Activated naive CD4-positive, alpha-beta T cell treated with anti-CD3 and anti-CD28 coated beads, Interleukin-2, amount 10 ng/mL, durations not matched to agents 7 days and 5 days (primary cell): ENCODE results near the gene INPP5F.

Experiments used
- CTCF ChIA-PET: fragments of 350-600 bp; sonication (Branson Sonifier 250); formaldehyde crosslinking; loops from one replicate; lab custom pipeline; 2021; ENCODE audit warnings: antibody characterized with exemption; lab: Charles Lee
- DNase-seq: peaks from one replicate; pipeline ENCODE4 v3.0.0-alpha.2; 2020
- H3K27ac Mint-ChIP-seq: one replicate; pipeline ENCODE4 v1.8.0; 2021; ENCODE audit warnings: mild to moderate bottlenecking, moderate library complexity, mixed read lengths
- H3K27me3 Mint-ChIP-seq: one replicate; pipeline ENCODE4 v1.8.0; 2021; ENCODE audit warnings: mild to moderate bottlenecking, mixed read lengths
- H3K36me3 Mint-ChIP-seq: one replicate; pipeline ENCODE4 v1.8.0; 2021; ENCODE audit warnings: mixed read lengths
- H3K4me1 Mint-ChIP-seq: one replicate; pipeline ENCODE4 v1.8.0; 2021; ENCODE audit warnings: mixed read lengths
- H3K4me3 Mint-ChIP-seq: one replicate; pipeline ENCODE4 v1.8.0; 2021; ENCODE audit warnings: mild to moderate bottlenecking, moderate library complexity, mixed read lengths
- H3K9me3 Mint-ChIP-seq: one replicate; pipeline ENCODE4 v1.8.0; 2021; ENCODE audit warnings: mixed read lengths

Gene INPP5F

DNA sequence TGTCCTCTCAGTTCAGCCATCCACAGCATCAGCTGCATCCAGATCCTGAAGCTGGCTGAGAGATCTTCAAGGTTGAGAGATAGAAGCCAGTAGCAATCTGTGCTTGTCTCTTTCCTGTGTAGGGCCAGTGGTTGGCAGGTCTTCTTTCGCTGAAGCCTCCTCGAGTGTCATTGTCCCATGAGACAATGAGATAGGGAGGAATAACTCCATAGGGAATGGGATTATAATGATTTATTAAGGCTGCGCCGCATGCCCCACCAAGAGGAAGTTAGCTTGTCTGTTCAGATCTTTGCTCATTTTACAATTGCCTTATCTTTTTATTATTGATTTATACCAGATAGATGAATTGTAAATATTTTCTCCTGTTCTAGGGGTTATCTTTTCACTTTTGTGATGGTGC lies 85.3 kb downstream of the INPP5F start:
- DNase-seq = no peak
- peaks cover 3% of the 10 kb centered on the region for H3K4me1 Mint-ChIP-seq
- peaks cover 2% of the 10 kb centered on the region for H3K36me3 Mint-ChIP-seq
- H3K9me3 Mint-ChIP-seq = no peaks in the 10 kb centered on the region
- H3K4me3 Mint-ChIP-seq = no peak overlapping the region
- H3K27ac Mint-ChIP-seq = no peak overlapping the region
- CTCF ChIA-PET = interaction anchor here (0.9 kb wide), 1 partner anchor 128 kb away, joined by 4 read pairs; no protein-coding TSS in a partner anchor
- no peaks in the 10 kb centered on the region for H3K27me3 Mint-ChIP-seq

GRCh38 chr10:119812684-119813083 lies 86.8 kb downstream of the INPP5F start:
- no peak overlapping the region for H3K27ac Mint-ChIP-seq
- peaks cover 3% of the 10 kb centered on the region for H3K4me1 Mint-ChIP-seq
- H3K36me3 Mint-ChIP-seq = peaks cover 3% of the 10 kb centered on the region
- CTCF ChIA-PET = no interaction called here
- no peak overlapping the region for H3K4me3 Mint-ChIP-seq
- H3K27me3 Mint-ChIP-seq = no peaks in the 10 kb centered on the region
- no peak for DNase-seq
- H3K9me3 Mint-ChIP-seq = no peaks in the 10 kb centered on the region

DNA sequence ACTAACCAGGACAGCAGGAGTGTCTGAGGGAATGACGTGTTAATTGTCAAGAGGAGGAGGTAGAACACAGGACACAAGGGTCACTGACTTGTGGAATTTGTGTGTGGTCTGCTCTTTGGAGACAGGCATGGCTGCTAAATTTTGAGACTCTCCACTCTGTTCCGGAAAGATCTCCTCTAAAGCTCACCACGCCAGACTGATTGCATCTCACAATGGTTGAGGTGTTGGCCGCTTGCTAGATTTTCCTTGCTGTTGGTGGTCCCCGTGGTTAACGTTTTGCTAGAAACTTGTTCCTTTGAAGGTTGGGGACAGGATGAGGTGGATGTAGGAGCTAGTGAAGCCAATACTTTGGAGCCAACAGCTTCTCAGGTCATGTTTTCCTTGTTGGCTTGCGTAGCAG lies 89.8 kb downstream of the INPP5F start:
- H3K27ac Mint-ChIP-seq = no peak overlapping the region

DNA sequence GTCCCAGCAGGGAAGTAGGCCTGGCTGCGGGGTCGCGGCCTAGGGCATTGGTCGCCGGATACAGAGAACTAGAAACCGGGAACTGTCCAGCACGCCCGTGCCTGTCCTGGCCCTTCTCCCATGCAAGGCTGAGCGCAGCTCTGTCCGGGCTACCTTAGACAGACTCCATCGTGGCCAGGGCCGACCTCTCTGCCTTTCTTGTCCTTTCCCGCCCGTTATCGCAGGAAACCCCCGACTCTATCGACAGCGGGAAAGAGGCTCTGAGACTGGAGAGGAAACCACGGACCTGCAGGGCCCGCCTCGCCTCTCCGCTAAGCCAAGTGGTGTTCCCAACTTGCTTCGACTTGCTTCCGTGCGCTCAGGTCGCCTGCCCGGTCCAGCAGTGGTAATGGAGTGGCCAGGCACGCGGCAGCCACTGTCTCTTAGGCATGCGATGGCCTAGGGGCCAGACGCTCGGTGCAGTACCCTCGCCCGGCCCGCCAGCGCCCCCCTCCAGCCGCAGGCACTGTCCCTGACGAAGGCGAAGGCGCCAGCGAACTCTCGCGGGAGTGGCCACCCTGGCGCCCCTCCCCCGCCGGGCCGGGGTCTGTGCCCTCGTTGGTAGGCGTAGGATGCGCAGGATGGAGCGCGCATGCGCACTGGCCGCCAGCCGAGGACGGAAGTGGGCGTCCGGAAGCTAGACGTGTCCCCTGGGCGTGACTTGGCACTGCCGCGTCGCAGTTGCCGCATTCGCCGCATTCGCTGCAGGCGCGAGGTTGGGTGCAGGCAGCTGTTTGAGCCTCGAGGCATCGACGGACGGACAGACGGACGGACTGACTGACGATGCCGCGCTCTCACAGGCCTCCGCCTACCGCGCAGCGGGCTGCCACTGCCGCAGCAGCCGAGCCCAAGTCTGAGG lies 92.4 kb downstream of the INPP5F start:
- Mint-ChIP-seq H3K27ac (no peak overlapping the region), H3K36me3 (peaks cover 6% of the 10 kb centered on the region), H3K27me3 (no peaks in the 10 kb centered on the region), H3K4me3 (no peak overlapping the region), H3K4me1 (no peaks in the 10 kb centered on the region), H3K9me3 (no peaks in the 10 kb centered on the region)
- DNase-seq = peak; percentile 27
- CTCF ChIA-PET = no interaction called here

More for the DNA sequence above, 89.8 kb downstream of the INPP5F start:
- peaks cover 6% of the 10 kb centered on the region for H3K36me3 Mint-ChIP-seq
- H3K9me3 Mint-ChIP-seq = no peaks in the 10 kb centered on the region
- CTCF ChIA-PET = interaction anchor here (0.7 kb wide), 1 partner anchor 49 kb away, joined by 3 read pairs; no protein-coding TSS in a partner anchor
- no peak for DNase-seq
- no peaks in the 10 kb centered on the region for H3K27me3 Mint-ChIP-seq
- no peaks in the 10 kb centered on the region for H3K4me1 Mint-ChIP-seq
- no peak overlapping the region for H3K4me3 Mint-ChIP-seq

GRCh38 chr10:119818889-119819270 lies 93.0 kb downstream of the INPP5F start:
- DNase-seq = no peak
- Mint-ChIP-seq H3K36me3 (peaks cover 4% of the 10 kb centered on the region), H3K4me1 (no peaks in the 10 kb centered on the region), H3K27ac (no peak overlapping the region), H3K27me3 (no peaks in the 10 kb centered on the region), H3K4me3 (no peak overlapping the region), H3K9me3 (no peaks in the 10 kb centered on the region)
- CTCF ChIA-PET = no interaction called here

DNA sequence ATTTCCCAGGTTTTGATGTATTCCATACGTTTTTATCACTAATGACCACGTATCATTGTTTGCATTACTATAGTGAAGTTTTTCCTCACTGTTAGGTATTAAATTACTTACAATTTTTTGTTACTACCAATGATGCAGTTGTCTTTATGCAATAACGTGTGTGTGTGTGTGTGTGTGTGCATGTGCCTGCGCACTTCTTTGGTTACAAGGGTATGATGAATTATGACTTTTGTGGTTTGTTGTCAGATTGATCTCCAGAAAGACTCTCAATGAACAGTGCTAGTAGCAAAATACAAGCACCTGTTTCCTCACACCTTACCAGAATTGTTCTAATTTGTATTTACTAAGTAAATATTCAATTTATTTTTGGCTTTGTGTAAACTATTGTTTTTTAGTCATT lies 95.3 kb downstream of the INPP5F start:
- Mint-ChIP-seq H3K27me3 (no peaks in the 10 kb centered on the region), H3K4me3 (no peak overlapping the region), H3K4me1 (no peaks in the 10 kb centered on the region), H3K9me3 (no peaks in the 10 kb centered on the region), H3K27ac (no peak overlapping the region), H3K36me3 (peaks cover 5% of the 10 kb centered on the region)
- no peak for DNase-seq
- CTCF ChIA-PET = no interaction called here

GRCh38 chr10:119824299-119824698 lies 98.4 kb downstream of the INPP5F start:
- Mint-ChIP-seq H3K27me3 (no peaks in the 10 kb centered on the region), H3K36me3 (peaks cover 27% of the 10 kb centered on the region), H3K4me1 (no peaks in the 10 kb centered on the region), H3K9me3 (no peaks in the 10 kb centered on the region), H3K4me3 (no peak overlapping the region), H3K27ac (no peak overlapping the region)
- CTCF ChIA-PET = no interaction called here
- DNase-seq = no peak

GRCh38 chr10:119826771-119827170 lies 100.9 kb downstream of the INPP5F start:
- Mint-ChIP-seq H3K4me3 (no peak overlapping the region), H3K27ac (peak overlapping the region; percentile 7), H3K4me1 (no peaks in the 10 kb centered on the region), H3K36me3 (peaks cover 39% of the 10 kb centered on the region), H3K27me3 (no peaks in the 10 kb centered on the region), H3K9me3 (no peaks in the 10 kb centered on the region)
- CTCF ChIA-PET = no interaction called here
- DNase-seq = no peak

- H3K36me3 Mint-ChIP-seq = peaks cover 46% of the 10 kb centered on the region
- CTCF ChIA-PET = no interaction called here
These were observed 101.6 kb downstream of the INPP5F start for GRCh38 chr10:119827430-119827829.

GRCh38 chr10:119829429-119829828 lies 103.6 kb downstream of the INPP5F start:
- Mint-ChIP-seq H3K4me3 (no peak overlapping the region), H3K4me1 (peaks cover 9% of the 10 kb centered on the region), H3K9me3 (no peaks in the 10 kb centered on the region), H3K27ac (no peak overlapping the region), H3K27me3 (no peaks in the 10 kb centered on the region), H3K36me3 (peaks cover 60% of the 10 kb centered on the region)
- no peak for DNase-seq
- CTCF ChIA-PET = interaction anchor here (1.7 kb wide), 1 partner anchor 30 kb away, joined by 5 read pairs; no protein-coding TSS in a partner anchor

More at GRCh38 chr10:119827430-119827829, 101.6 kb downstream of the INPP5F start:
- Mint-ChIP-seq H3K27me3 (no peaks in the 10 kb centered on the region), H3K4me1 (no peaks in the 10 kb centered on the region), H3K4me3 (no peak overlapping the region), H3K9me3 (no peaks in the 10 kb centered on the region), H3K27ac (no peak overlapping the region)
- no peak for DNase-seq

DNA sequence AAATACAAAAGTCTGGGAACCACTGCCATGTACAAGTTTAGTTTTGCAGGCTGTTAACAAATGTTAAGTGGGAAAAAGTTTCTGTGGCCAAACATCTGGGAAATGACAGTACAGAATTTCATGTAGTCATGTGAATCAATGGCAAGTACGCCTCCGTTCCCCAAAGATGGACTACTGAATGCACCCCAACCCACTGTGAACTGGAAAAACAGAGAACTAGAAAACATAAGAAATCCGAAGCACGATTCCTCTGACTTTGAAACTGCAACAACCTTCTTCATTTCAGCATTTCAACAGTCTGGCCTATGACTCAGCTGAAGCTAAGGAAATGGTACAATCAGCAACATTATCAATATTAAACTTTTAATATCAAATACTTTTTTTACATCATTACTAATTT lies 105.0 kb downstream of the INPP5F start:
- DNase-seq = no peak
- Mint-ChIP-seq H3K4me1 (peaks cover 10% of the 10 kb centered on the region), H3K27me3 (no peaks in the 10 kb centered on the region), H3K36me3 (peaks cover 68% of the 10 kb centered on the region), H3K27ac (no peak overlapping the region), H3K9me3 (no peaks in the 10 kb centered on the region), H3K4me3 (no peak overlapping the region)
- CTCF ChIA-PET = interaction anchor here (1.7 kb wide), 1 partner anchor 29 kb away, joined by 5 read pairs; no protein-coding TSS in a partner anchor

- peaks cover 71% of the 10 kb centered on the region for H3K36me3 Mint-ChIP-seq
- CTCF ChIA-PET = no interaction called here
- no peaks in the 10 kb centered on the region for H3K27me3 Mint-ChIP-seq
- H3K4me3 Mint-ChIP-seq = no peak overlapping the region
- no peaks in the 10 kb centered on the region for H3K9me3 Mint-ChIP-seq
- no peak for DNase-seq
- H3K4me1 Mint-ChIP-seq = peaks cover 10% of the 10 kb centered on the region
- H3K27ac Mint-ChIP-seq = no peak overlapping the region
These were observed 105.8 kb downstream of the INPP5F start for GRCh38 chr10:119831656-119832055.

GRCh38 chr10:119832951-119833350 lies 107.1 kb downstream of the INPP5F start:
- CTCF ChIA-PET = no interaction called here
- no peak overlapping the region for H3K27ac Mint-ChIP-seq
- H3K9me3 Mint-ChIP-seq = no peaks in the 10 kb centered on the region
- H3K36me3 Mint-ChIP-seq = peaks cover 69% of the 10 kb centered on the region
- DNase-seq = no peak
- H3K27me3 Mint-ChIP-seq = no peaks in the 10 kb centered on the region
- H3K4me1 Mint-ChIP-seq = peaks cover 10% of the 10 kb centered on the region
- H3K4me3 Mint-ChIP-seq = no peak overlapping the region

GRCh38 chr10:119834188-119834587 lies 108.3 kb downstream of the INPP5F start:
- CTCF ChIA-PET = interaction anchor here (0.7 kb wide), 1 partner anchor 104 kb away, joined by 3 read pairs; no protein-coding TSS in a partner anchor

GRCh38 chr10:119845656-119846055 lies 119.8 kb downstream of the INPP5F start:
- no peaks in the 10 kb centered on the region for H3K4me1 Mint-ChIP-seq
- no peaks in the 10 kb centered on the region for H3K9me3 Mint-ChIP-seq
- H3K27me3 Mint-ChIP-seq = no peaks in the 10 kb centered on the region
- DNase-seq = no peak
- peaks cover 70% of the 10 kb centered on the region for H3K36me3 Mint-ChIP-seq
- H3K27ac Mint-ChIP-seq = no peak overlapping the region
- H3K4me3 Mint-ChIP-seq = no peak overlapping the region
- CTCF ChIA-PET = interaction anchor here (2.4 kb wide), 1 partner anchor 14 kb away, joined by 8 read pairs; no protein-coding TSS in a partner anchor

More at GRCh38 chr10:119834188-119834587, 108.3 kb downstream of the INPP5F start:
- Mint-ChIP-seq H3K4me3 (no peak overlapping the region), H3K27ac (peak overlapping the region; percentile 76), H3K27me3 (no peaks in the 10 kb centered on the region), H3K9me3 (no peaks in the 10 kb centered on the region), H3K4me1 (peaks cover 10% of the 10 kb centered on the region), H3K36me3 (peaks cover 68% of the 10 kb centered on the region)
- no peak for DNase-seq
